ENCODE results near the gene IHH. TPM values are rescaled to one million over a fixed set of nuclear protein-coding genes. Genes with fewer than 3 reads are reported as not detected.

The IHH gene
- total RNA-seq, 1 experiment from 2014 or later: 0.17 TPM

DNA sequence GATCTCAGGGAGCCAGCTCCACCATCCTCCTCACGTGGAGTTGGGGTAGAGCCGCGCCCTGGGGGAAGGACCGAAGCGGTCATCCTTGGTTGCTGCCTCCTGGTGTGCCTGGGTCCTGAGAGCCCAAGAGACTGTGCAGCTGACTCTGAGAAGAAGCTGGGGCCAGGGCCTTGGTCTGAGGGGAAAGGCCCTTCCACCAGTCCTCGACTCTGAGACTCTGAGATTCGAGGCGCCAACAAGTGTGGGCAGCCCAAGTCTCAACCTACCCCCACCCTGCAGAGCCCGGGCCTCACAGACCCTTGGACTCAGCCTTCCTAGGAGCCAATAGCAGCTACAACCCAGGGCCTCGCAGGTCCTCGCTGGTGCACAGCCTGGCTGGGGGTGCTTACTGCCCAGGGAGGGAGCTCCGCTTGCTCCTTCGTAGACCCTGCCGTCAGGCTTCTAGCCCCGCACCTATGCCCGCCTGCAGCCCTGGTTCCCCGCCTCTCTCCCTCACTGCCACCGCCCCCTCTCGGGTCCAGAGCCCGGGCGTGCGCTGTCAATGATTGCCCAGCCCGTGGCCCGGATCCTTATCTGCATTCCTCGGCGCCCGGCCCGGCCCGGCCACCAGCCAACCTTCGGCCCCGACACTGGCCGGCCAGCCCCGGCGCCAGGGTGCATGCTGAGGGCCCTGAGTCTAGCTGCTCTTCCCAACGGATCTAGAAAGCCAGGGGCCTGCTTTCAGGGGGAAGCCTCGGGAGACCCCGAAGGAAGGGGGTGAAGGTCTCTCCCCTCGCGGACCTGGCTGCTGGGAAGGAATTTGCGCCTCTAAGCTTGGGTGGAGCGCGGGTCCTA is 2.0 kb downstream of the IHH start (continued):
- TF ChIP-seq RAD21 (IDR thresholded peaks at IDR 0.05; ENCODE audit: low read depth): no peak
- TF ChIP-seq CBX3 (IDR thresholded peaks at IDR 0.05; ENCODE audit: low read depth): no peak
- no peak for TF ChIP-seq SP1 (IDR thresholded peaks at IDR 0.05; ENCODE audit: low read depth)

DNA sequence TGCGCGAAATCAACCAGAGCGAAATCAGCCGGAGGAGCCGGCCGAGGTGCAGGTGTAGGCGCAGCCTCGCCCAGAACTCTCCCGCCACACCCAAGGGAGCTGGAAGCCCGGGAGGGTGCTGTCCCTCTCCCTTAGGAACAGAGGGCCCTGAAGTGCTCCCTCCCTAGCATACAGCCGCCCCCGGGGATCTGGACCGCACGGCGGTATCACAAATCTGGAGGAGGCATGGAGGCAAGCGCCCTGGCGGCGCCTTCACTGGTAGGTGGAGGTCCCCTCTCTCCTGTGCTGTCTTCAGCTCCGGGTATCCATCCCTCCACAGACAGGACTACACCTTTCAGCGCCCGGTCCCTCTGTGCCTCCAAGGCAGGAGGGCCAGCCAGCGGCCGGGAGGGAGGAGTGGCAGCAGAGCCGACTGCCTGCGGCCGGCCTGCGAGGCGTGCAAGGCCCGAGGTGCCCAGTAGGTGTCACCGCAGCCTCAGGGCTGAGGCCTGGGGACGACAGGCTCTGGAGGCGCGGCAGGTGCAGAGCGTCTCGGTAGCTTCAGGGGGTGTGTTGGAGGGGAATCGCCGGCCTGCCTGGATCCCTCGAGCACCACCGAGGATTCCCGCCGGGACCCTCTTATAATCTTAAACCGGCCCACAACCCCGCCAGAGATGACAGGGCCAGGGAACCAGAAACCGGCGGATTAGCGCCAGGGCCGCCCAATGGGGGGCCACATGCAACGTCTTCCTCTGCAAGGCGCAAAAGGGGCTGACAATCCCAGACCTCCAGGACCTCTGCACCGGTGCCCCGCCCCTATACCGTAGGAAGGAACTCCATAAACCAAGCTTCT is 2.8 kb downstream of the IHH start:
- no peaks in the 10 kb centered on the region for H3K9me3 ChIP-seq (ENCODE audit: control insufficient read depth in 1 of 2, insufficient read depth in 1 of 2, low read depth in 1 of 2, low read length in 2 of 2)
- H4K20me1 ChIP-seq (ENCODE audit: insufficient read depth): no peaks in the 10 kb centered on the region
- peaks cover 16% of the 10 kb centered on the region; the same call in 1 of the 2 replicates for H3K27me3 ChIP-seq (ENCODE audit: insufficient read depth, low read length)
- no peak overlapping the region for H2AFZ ChIP-seq (ENCODE audit: low read depth, low read length, poor library complexity, severe bottlenecking)
- H3K27ac ChIP-seq (ENCODE audit: low read depth, low read length): no peak overlapping the region
- no peaks in the 10 kb centered on the region for H3K79me2 ChIP-seq (ENCODE audit: insufficient read depth, low read length)
- no peaks in the 10 kb centered on the region for H3K4me1 ChIP-seq (ENCODE audit: control insufficient read depth in 1 of 2, insufficient read depth in 2 of 2, low read length in 2 of 2)
- peak; percentile 97 for ATAC-seq
- CTCF ChIA-PET: interaction anchor here (0.6 to 2.8 kb wide), 17 partner anchors 8 to 472 kb away, joined by 3 to 45 read pairs (median 3); no protein-coding TSS in a partner anchor
- H3K9ac ChIP-seq (ENCODE audit: low read length): no peak overlapping the region
- intact Hi-C loops (cut with micrococcal nuclease): loop anchor here (1.0 to 5.0 kb wide), 3 partner anchors 61 to 239 kb away; no protein-coding TSS in a partner anchor
- POLR2A ChIA-PET: interaction anchor here (1.0 kb wide), 1 partner anchor 97 kb away, joined by 3 read pairs; no protein-coding TSS in a partner anchor
- H3K4me3 ChIP-seq (replicated peaks in 1 of 2; ENCODE audit: low read depth in 1 of 2, low read length in 2 of 2): no peak overlapping the region
- DNase-seq (ENCODE audit: low read depth, low spot score): peak; percentile 26
- no TSS peak for BruUV-seq (replicated peaks)
- RAD21 ChIA-PET (ENCODE audit: low non-redundant PET in 1 of 2, low total read pairs in 2 of 2, uncharacterized antibody in 2 of 2, unreplicated experiment in 2 of 2): interaction anchor here (0.6 to 2.3 kb wide), 4 partner anchors 46 to 97 kb away, joined by 3 to 12 read pairs (median 8); no protein-coding TSS in a partner anchor
- no peaks in the 10 kb centered on the region for H3K36me3 ChIP-seq (ENCODE audit: control insufficient read depth in 1 of 2, insufficient read depth in 2 of 2, low read length in 2 of 2)
- no peaks in the 10 kb centered on the region for H3K9me2 ChIP-seq (ENCODE audit: insufficient read depth)
- TF ChIP-seq, protein P1, sequence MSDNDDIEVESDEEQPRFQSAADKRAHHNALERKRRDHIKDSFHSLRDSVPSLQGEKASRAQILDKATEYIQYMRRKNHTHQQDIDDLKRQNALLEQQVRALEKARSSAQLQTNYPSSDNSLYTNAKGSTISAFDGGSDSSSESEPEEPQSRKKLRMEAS (IDR thresholded peaks at IDR 0.05): no peak
- TF ChIP-seq FOSL1 (IDR thresholded peaks at IDR 0.05; ENCODE audit: low read depth): no peak
- TF ChIP-seq RAD21 (IDR thresholded peaks at IDR 0.05; ENCODE audit: low read depth): peak; percentile 96
- TF ChIP-seq EZH2phosphoT487 (IDR thresholded peaks at IDR 0.05; ENCODE audit: borderline replicate concordance): no peak
- TF ChIP-seq EGR1 (IDR thresholded peaks at IDR 0.05; ENCODE audit: low read depth): no peak
- TF ChIP-seq TCF7L2 (IDR thresholded peaks at IDR 0.05; ENCODE audit: borderline replicate concordance, extremely low read depth, insufficient read depth, insufficient read length): no peak
- no peak for TF ChIP-seq SRF (IDR thresholded peaks at IDR 0.05; ENCODE audit: low read depth)
- no peak for TF ChIP-seq CEBPB (IDR thresholded peaks at IDR 0.05; ENCODE audit: low read depth)
- TF ChIP-seq SP1 (IDR thresholded peaks at IDR 0.05; ENCODE audit: low read depth): no peak
- no peak for TF ChIP-seq ELF1 (IDR thresholded peaks at IDR 0.05; ENCODE audit: borderline replicate concordance, low read depth)
- TF ChIP-seq POLR2A (IDR thresholded peaks at IDR 0.05; ENCODE audit: borderline replicate concordance, extremely low read depth, insufficient read depth, insufficient read length): no peak
- TF ChIP-seq, protein P2, sequence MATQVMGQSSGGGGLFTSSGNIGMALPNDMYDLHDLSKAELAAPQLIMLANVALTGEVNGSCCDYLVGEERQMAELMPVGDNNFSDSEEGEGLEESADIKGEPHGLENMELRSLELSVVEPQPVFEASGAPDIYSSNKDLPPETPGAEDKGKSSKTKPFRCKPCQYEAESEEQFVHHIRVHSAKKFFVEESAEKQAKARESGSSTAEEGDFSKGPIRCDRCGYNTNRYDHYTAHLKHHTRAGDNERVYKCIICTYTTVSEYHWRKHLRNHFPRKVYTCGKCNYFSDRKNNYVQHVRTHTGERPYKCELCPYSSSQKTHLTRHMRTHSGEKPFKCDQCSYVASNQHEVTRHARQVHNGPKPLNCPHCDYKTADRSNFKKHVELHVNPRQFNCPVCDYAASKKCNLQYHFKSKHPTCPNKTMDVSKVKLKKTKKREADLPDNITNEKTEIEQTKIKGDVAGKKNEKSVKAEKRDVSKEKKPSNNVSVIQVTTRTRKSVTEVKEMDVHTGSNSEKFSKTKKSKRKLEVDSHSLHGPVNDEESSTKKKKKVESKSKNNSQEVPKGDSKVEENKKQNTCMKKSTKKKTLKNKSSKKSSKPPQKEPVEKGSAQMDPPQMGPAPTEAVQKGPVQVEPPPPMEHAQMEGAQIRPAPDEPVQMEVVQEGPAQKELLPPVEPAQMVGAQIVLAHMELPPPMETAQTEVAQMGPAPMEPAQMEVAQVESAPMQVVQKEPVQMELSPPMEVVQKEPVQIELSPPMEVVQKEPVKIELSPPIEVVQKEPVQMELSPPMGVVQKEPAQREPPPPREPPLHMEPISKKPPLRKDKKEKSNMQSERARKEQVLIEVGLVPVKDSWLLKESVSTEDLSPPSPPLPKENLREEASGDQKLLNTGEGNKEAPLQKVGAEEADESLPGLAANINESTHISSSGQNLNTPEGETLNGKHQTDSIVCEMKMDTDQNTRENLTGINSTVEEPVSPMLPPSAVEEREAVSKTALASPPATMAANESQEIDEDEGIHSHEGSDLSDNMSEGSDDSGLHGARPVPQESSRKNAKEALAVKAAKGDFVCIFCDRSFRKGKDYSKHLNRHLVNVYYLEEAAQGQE (IDR thresholded peaks at IDR 0.05; ENCODE audit: low read depth): no peak
- TF ChIP-seq, protein P3, sequence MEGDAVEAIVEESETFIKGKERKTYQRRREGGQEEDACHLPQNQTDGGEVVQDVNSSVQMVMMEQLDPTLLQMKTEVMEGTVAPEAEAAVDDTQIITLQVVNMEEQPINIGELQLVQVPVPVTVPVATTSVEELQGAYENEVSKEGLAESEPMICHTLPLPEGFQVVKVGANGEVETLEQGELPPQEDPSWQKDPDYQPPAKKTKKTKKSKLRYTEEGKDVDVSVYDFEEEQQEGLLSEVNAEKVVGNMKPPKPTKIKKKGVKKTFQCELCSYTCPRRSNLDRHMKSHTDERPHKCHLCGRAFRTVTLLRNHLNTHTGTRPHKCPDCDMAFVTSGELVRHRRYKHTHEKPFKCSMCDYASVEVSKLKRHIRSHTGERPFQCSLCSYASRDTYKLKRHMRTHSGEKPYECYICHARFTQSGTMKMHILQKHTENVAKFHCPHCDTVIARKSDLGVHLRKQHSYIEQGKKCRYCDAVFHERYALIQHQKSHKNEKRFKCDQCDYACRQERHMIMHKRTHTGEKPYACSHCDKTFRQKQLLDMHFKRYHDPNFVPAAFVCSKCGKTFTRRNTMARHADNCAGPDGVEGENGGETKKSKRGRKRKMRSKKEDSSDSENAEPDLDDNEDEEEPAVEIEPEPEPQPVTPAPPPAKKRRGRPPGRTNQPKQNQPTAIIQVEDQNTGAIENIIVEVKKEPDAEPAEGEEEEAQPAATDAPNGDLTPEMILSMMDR (IDR thresholded peaks at IDR 0.05 in 2 of 3, conservative IDR thresholded peaks at IDR 0.05 in 1 of 3; ENCODE audit: borderline replicate concordance in 1 of 3, insufficient read depth in 1 of 3, low read depth in 2 of 3, low read length in 2 of 3): peak; percentile 83 to 92 (median 87)
- no peak for TF ChIP-seq ZFX (IDR thresholded peaks at IDR 0.05)
- TF ChIP-seq POLR2AphosphoS5 (IDR thresholded peaks at IDR 0.05; ENCODE audit: low read depth, low read length): no peak
- H3K4me2 ChIP-seq (ENCODE audit: low read length): no peak overlapping the region
